RWPE2 (cell line): ENCODE measurements around the gene CTSF.
A peak's percentile ranks its signal among the peaks of the same experiment; 100 is the strongest.

ENCODE experiments used
- ATAC-seq: fragments of 200-7000 bp; cut with Tn5 transposase; 3 replicates; pipeline ENCODE4 v1.9.1; 2021; ENCODE audit warnings: low read depth
- DNase-seq: peaks from one replicate; pipeline ENCODE4 v3.0.0-alpha.2; 2020; ENCODE audit warnings: low spot score
- H3K27ac ChIP-seq: fragments of 450-650 bp; 2 replicates; pipeline ENCODE4 v1.5.1; 2017; ENCODE audit warnings: mild to moderate bottlenecking; ENCODE audit not compliant: poor library complexity, severe bottlenecking
- H3K27me3 ChIP-seq: fragments of 250-450 bp; sonication (Bioruptor Pico); 2 replicates; pipeline ENCODE4 v1.5.1; 2021; ENCODE audit warnings: mild to moderate bottlenecking, moderate library complexity; ENCODE audit not compliant: insufficient read depth, poor library complexity, severe bottlenecking
- H3K36me3 ChIP-seq: fragments of 250-450 bp; sonication (Bioruptor Pico); 2 replicates; pipeline ENCODE4 v1.5.1; 2020; ENCODE audit warnings: low read depth, mild to moderate bottlenecking, moderate library complexity
- H3K4me1 ChIP-seq: fragments of 250-450 bp; sonication (Bioruptor Pico); 2 replicates; pipeline ENCODE4 v1.5.1; 2021; ENCODE audit warnings: mild to moderate bottlenecking, moderate library complexity; ENCODE audit not compliant: insufficient read depth, poor library complexity, severe bottlenecking
- H3K4me3 ChIP-seq: fragments of 250-450 bp; sonication (Bioruptor Pico); 2 replicates; pipeline ENCODE4 v1.5.1; 2021; ENCODE audit warnings: mild to moderate bottlenecking, moderate library complexity; ENCODE audit not compliant: severe bottlenecking
- H3K9me3 ChIP-seq: fragments of 250-450 bp; sonication (Bioruptor Pico); 2 replicates; pipeline ENCODE4 v1.5.1; 2021; ENCODE audit warnings: mild to moderate bottlenecking, moderate library complexity; ENCODE audit not compliant: severe bottlenecking
- TF ChIP-seq, protein P1 (sequence below): fragments of 450-650 bp; IDR thresholded peaks from one replicate; pipeline ENCODE4 v1.5.1; 2017; ENCODE audit warnings: mild to moderate bottlenecking, moderate library complexity; ENCODE audit not compliant: poor library complexity, severe bottlenecking

CTSF gene

GRCh38 chr11:66568124-66568916, at the start of gene CTSF:
Gene CTSF (minus strand): TSS chr11:66568606. CDS start chr11:66568486, 120 bp downstream.
- peak; percentile 86 for DNase-seq
- Histone ChIP-seq H3K4me3 (peak within 1 kb of the TSS; percentile 45), H3K27ac (no peak within 1 kb of the TSS)

GRCh38 chr11:66617155-66617834, 48.9 kb upstream of the CTSF start:
- H3K36me3 ChIP-seq, result peaks cover 47% of the 10 kb centered on the region
- DNase-seq (no peak), ATAC-seq (peak; percentile 10; the same call in 2 of the 3 replicates)
- peak overlapping the region; percentile 55 for H3K4me3 ChIP-seq
- H3K27me3 ChIP-seq, result no peaks in the 10 kb centered on the region
- H3K27ac ChIP-seq, result peak overlapping the region; percentile 58
- H3K9me3 ChIP-seq, result no peaks in the 10 kb centered on the region
- H3K4me1 ChIP-seq, result peaks cover 12% of the 10 kb centered on the region
- TF ChIP-seq, protein P1, sequence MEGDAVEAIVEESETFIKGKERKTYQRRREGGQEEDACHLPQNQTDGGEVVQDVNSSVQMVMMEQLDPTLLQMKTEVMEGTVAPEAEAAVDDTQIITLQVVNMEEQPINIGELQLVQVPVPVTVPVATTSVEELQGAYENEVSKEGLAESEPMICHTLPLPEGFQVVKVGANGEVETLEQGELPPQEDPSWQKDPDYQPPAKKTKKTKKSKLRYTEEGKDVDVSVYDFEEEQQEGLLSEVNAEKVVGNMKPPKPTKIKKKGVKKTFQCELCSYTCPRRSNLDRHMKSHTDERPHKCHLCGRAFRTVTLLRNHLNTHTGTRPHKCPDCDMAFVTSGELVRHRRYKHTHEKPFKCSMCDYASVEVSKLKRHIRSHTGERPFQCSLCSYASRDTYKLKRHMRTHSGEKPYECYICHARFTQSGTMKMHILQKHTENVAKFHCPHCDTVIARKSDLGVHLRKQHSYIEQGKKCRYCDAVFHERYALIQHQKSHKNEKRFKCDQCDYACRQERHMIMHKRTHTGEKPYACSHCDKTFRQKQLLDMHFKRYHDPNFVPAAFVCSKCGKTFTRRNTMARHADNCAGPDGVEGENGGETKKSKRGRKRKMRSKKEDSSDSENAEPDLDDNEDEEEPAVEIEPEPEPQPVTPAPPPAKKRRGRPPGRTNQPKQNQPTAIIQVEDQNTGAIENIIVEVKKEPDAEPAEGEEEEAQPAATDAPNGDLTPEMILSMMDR, result no peak

More at GRCh38 chr11:66568124-66568916, at the start of gene CTSF:
- Histone ChIP-seq H3K27me3 (no peaks in the 10 kb centered on the region), H3K36me3 (no peaks in the 10 kb centered on the region), H3K4me1 (no peaks in the 10 kb centered on the region), H3K9me3 (no peaks in the 10 kb centered on the region)
- TF ChIP-seq, protein P1, result no peak
- ATAC-seq, result peak; percentile 87

DNA sequence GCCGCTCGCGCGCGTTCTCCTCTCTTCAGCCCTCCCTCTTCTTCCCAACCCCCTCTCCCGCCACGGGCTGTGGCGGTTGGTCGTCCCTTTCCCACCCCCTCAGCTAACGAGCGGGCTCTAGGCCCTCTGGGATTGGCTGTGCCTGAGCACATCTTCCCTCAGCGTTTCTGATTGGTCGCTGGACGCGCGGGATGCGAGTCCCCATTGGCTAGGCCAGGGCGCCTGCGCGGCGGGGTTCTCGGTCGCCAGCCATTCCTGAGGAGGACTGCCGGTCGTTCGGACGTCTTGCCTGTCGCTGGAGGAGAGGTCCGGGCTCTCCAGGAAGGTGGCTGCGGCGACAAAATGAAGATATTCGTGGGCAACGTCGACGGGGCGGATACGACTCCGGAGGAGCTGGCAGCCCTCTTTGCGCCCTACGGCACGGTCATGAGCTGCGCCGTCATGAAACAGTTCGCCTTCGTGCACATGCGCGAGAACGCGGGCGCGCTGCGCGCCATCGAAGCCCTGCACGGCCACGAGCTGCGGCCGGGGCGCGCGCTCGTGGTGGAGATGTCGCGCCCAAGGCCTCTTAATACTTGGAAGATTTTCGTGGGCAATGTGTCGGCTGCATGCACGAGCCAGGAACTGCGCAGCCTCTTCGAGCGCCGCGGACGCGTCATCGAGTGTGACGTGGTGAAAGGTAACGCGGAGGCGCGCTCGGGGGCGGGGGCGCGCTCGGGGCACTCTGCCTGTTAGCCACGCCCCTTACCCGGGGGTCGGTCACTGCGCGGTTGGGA, 48.2 kb upstream of the CTSF start, which contains the start of gene RBM14:
TSS of gene RBM14 (plus strand) at position 252 of the 776 bp plus-strand sequence. CDS start at position 343, 91 bp downstream.
- H3K4me3 ChIP-seq, result peak within 1 kb of the TSS; percentile 55
- H3K27me3 ChIP-seq, result no peaks in the 10 kb centered on the region
- TF ChIP-seq, protein P1, result no peak
- ATAC-seq (peak; percentile 96), DNase-seq (peak; percentile 100)
- H3K36me3 ChIP-seq, result peaks cover 42% of the 10 kb centered on the region
- peaks cover 12% of the 10 kb centered on the region for H3K4me1 ChIP-seq
- H3K9me3 ChIP-seq, result no peaks in the 10 kb centered on the region
- H3K27ac ChIP-seq, result peak within 1 kb of the TSS; percentile 58

- DNase-seq (no peak), ATAC-seq (no peak)
- Histone ChIP-seq H3K27me3 (no peaks in the 10 kb centered on the region), H3K4me1 (peaks cover 5% of the 10 kb centered on the region), H3K4me3 (no peak overlapping the region), H3K27ac (no peak overlapping the region), H3K9me3 (no peaks in the 10 kb centered on the region), H3K36me3 (peaks cover 19% of the 10 kb centered on the region)
- TF ChIP-seq, protein P1, result no peak
These were observed 45.7 kb upstream of the CTSF start for GRCh38 chr11:66614073-66614472.
